ENCODE measurements around the gene D2HGDH.

The D2HGDH gene

GRCh38 chr2:241762933-241763369 lies 28.5 kb downstream of the D2HGDH start:
- ChIA-PET POLR2A (no interaction called here), CTCF (no interaction called here)
- no peak for TF ChIP-seq FOXK2 (IDR thresholded peaks at IDR 0.05)
- no peak for TF ChIP-seq FOXA1 (IDR thresholded peaks at IDR 0.05)
- TF ChIP-seq ELF4 (IDR thresholded peaks at IDR 0.05), result no peak
- no peak for TF ChIP-seq TARDBP (IDR thresholded peaks at IDR 0.05)
- TF ChIP-seq CTBP1 (IDR thresholded peaks at IDR 0.05; ENCODE audit: borderline replicate concordance), result no peak
- TF ChIP-seq SUZ12 (IDR thresholded peaks at IDR 0.05), result no peak
- TF ChIP-seq HDGF (IDR thresholded peaks at IDR 0.05; ENCODE audit: borderline replicate concordance), result no peak
- no peak for TF ChIP-seq ARNT (IDR thresholded peaks at IDR 0.05)
- no peak for TF ChIP-seq PKNOX1 (IDR thresholded peaks at IDR 0.05)
- TF ChIP-seq LEF1 (IDR thresholded peaks at IDR 0.05; ENCODE audit: borderline replicate concordance), result no peak
- no peak for TF ChIP-seq L3MBTL2 (conservative IDR thresholded peaks at IDR 0.05)
- no peak for TF ChIP-seq BHLHE40 (IDR thresholded peaks at IDR 0.05; ENCODE audit: borderline replicate concordance)
- TF ChIP-seq ZNF384 (IDR thresholded peaks at IDR 0.05), result no peak
- TF ChIP-seq FOXM1 (IDR thresholded peaks at IDR 0.05; ENCODE audit: borderline replicate concordance), result no peak
- TF ChIP-seq NFRKB (IDR thresholded peaks at IDR 0.05), result no peak
- no peak for TF ChIP-seq SP1 (IDR thresholded peaks at IDR 0.05)
- no peak for DNase-seq (ENCODE audit: extremely low spot score)

- CTCF ChIA-PET, result no interaction called here
- TF ChIP-seq L3MBTL2 (conservative IDR thresholded peaks at IDR 0.05) (no peak), ELF4 (IDR thresholded peaks at IDR 0.05) (no peak), HDGF (IDR thresholded peaks at IDR 0.05; ENCODE audit: borderline replicate concordance) (no peak), LEF1 (IDR thresholded peaks at IDR 0.05; ENCODE audit: borderline replicate concordance) (no peak), BHLHE40 (IDR thresholded peaks at IDR 0.05; ENCODE audit: borderline replicate concordance) (no peak), FOXM1 (IDR thresholded peaks at IDR 0.05; ENCODE audit: borderline replicate concordance) (no peak), FOXK2 (IDR thresholded peaks at IDR 0.05) (no peak), FOXA1 (IDR thresholded peaks at IDR 0.05) (no peak), ARNT (IDR thresholded peaks at IDR 0.05) (no peak), NFRKB (IDR thresholded peaks at IDR 0.05) (no peak), PKNOX1 (IDR thresholded peaks at IDR 0.05) (no peak), TARDBP (IDR thresholded peaks at IDR 0.05) (no peak)
- POLR2A ChIA-PET, result no interaction called here
- DNase-seq (ENCODE audit: extremely low spot score), result no peak
These were observed 29.3 kb downstream of the D2HGDH start for GRCh38 chr2:241763551-241764274.

GRCh38 chr2:241764275-241765241 lies 30.1 kb downstream of the D2HGDH start:
- DNase-seq (ENCODE audit: extremely low spot score), result no peak
- POLR2A ChIA-PET, result no interaction called here
- no peak for TF ChIP-seq L3MBTL2 (conservative IDR thresholded peaks at IDR 0.05)
- TF ChIP-seq CTBP1 (IDR thresholded peaks at IDR 0.05; ENCODE audit: borderline replicate concordance), result no peak
- TF ChIP-seq SP1 (IDR thresholded peaks at IDR 0.05), result no peak
- TF ChIP-seq FOXM1 (IDR thresholded peaks at IDR 0.05; ENCODE audit: borderline replicate concordance), result no peak
- TF ChIP-seq SUZ12 (IDR thresholded peaks at IDR 0.05), result no peak
- TF ChIP-seq BHLHE40 (IDR thresholded peaks at IDR 0.05; ENCODE audit: borderline replicate concordance), result no peak
- no peak for TF ChIP-seq TARDBP (IDR thresholded peaks at IDR 0.05)
- no peak for TF ChIP-seq NFRKB (IDR thresholded peaks at IDR 0.05)
- no peak for TF ChIP-seq ZNF384 (IDR thresholded peaks at IDR 0.05)
- CTCF ChIA-PET, result no interaction called here

GRCh38 chr2:241767464-241768250 lies 33.2 kb downstream of the D2HGDH start:
- ChIA-PET CTCF (no interaction called here), POLR2A (no interaction called here)
- no peak for DNase-seq (ENCODE audit: extremely low spot score)
- TF ChIP-seq L3MBTL2 (conservative IDR thresholded peaks at IDR 0.05), result no peak
- no peak for TF ChIP-seq TARDBP (IDR thresholded peaks at IDR 0.05)
- TF ChIP-seq NFRKB (IDR thresholded peaks at IDR 0.05), result no peak
- TF ChIP-seq ZNF384 (IDR thresholded peaks at IDR 0.05), result no peak
- no peak for TF ChIP-seq FOXM1 (IDR thresholded peaks at IDR 0.05; ENCODE audit: borderline replicate concordance)
- TF ChIP-seq FOXK2 (IDR thresholded peaks at IDR 0.05), result no peak
- no peak for TF ChIP-seq BHLHE40 (IDR thresholded peaks at IDR 0.05; ENCODE audit: borderline replicate concordance)
- no peak for TF ChIP-seq FOXA1 (IDR thresholded peaks at IDR 0.05)
- TF ChIP-seq CTBP1 (IDR thresholded peaks at IDR 0.05; ENCODE audit: borderline replicate concordance), result no peak
- no peak for TF ChIP-seq PKNOX1 (IDR thresholded peaks at IDR 0.05)
- TF ChIP-seq LEF1 (IDR thresholded peaks at IDR 0.05; ENCODE audit: borderline replicate concordance), result no peak
- no peak for TF ChIP-seq ARNT (IDR thresholded peaks at IDR 0.05)
- TF ChIP-seq SUZ12 (IDR thresholded peaks at IDR 0.05), result no peak
- TF ChIP-seq HDGF (IDR thresholded peaks at IDR 0.05; ENCODE audit: borderline replicate concordance), result no peak
- TF ChIP-seq ELF4 (IDR thresholded peaks at IDR 0.05), result no peak
- TF ChIP-seq SP1 (IDR thresholded peaks at IDR 0.05), result no peak

- POLR2A ChIA-PET, result no interaction called here
These were observed 33.9 kb downstream of the D2HGDH start for GRCh38 chr2:241768251-241768711.

More at GRCh38 chr2:241768251-241768711, 33.9 kb downstream of the D2HGDH start:
- CTCF ChIA-PET, result no interaction called here
- DNase-seq (ENCODE audit: extremely low spot score), result no peak
- no peak for TF ChIP-seq SUZ12 (IDR thresholded peaks at IDR 0.05)
- no peak for TF ChIP-seq CTBP1 (IDR thresholded peaks at IDR 0.05; ENCODE audit: borderline replicate concordance)
- TF ChIP-seq BHLHE40 (IDR thresholded peaks at IDR 0.05; ENCODE audit: borderline replicate concordance), result no peak
- TF ChIP-seq NFRKB (IDR thresholded peaks at IDR 0.05), result no peak
- no peak for TF ChIP-seq TARDBP (IDR thresholded peaks at IDR 0.05)
- no peak for TF ChIP-seq ZNF384 (IDR thresholded peaks at IDR 0.05)
- no peak for TF ChIP-seq ARNT (IDR thresholded peaks at IDR 0.05)
- TF ChIP-seq LEF1 (IDR thresholded peaks at IDR 0.05; ENCODE audit: borderline replicate concordance), result no peak
